ENCODE measurements around the gene CRISP1. TPM values are rescaled to one million over a fixed set of nuclear protein-coding genes. Genes with fewer than 3 reads are reported as not detected.

Gene CRISP1
- total and polyA plus RNA-seq, 2 of the 8 experiments (the other 6 are each of a cell fraction or from before 2014, with no cell fraction given): not detected

DNA sequence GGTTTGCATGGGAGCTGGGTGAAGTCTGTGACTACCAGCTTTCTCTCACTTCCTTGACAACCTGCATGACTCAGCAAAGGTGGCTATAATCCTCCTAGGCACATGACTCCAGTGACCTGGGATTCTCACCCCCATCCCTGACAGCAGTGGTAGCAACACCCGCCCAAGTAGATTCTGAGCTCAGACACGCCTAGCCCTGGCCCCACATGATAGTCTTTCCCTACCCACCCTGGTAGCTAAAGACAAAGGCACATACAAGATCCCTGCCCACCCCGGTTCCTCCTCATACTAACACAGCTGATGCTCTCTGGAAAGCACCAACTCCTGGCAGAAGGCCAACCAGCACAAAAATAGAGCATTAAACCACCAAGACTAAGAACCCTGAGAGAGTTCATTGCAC, 25.9 kb upstream of the CRISP1 start:
- DNase-seq (ENCODE audit: low read depth in 1 of 2, low spot score in 2 of 2) (no peak), FAIRE-seq (no peak)
- peaks cover 0 to 22% (median 3%) of the 10 kb centered on the region in 4 experiments; a peak in 4 of 7 replicates for H3K4me1 ChIP-seq (replicated peaks in 1 of 4; ENCODE audit: control insufficient read depth in 3 of 4, insufficient read depth in 4 of 4, low read length in 3 of 4)
- no peaks in the 10 kb centered on the region for H3K79me2 ChIP-seq (ENCODE audit: control insufficient read depth in 1 of 2, insufficient read depth in 2 of 2, low read length in 2 of 2)
- H3K9me3 ChIP-seq (ENCODE audit: insufficient read depth in 2 of 2, low read depth in 1 of 2, low read length in 1 of 2): peaks cover 0 to 2% of the 10 kb centered on the region in 2 experiments; a peak in 1 of 4 replicates
- H2BK12ac ChIP-seq (ENCODE audit: low read depth, low read length): no peak overlapping the region
- H2BK120ac ChIP-seq (replicated peaks; ENCODE audit: low read depth, low read length): no peak overlapping the region
- no peak overlapping the region for H3K14ac ChIP-seq (ENCODE audit: insufficient read length)
- H3K4me2 ChIP-seq (ENCODE audit: insufficient read depth in 1 of 2, low read depth in 2 of 2, low read length in 2 of 2): no peak overlapping the region
- no peak overlapping the region for H4K5ac ChIP-seq (ENCODE audit: insufficient read length, low read depth, low read length)
- H3K36me3 ChIP-seq (ENCODE audit: control insufficient read depth in 2 of 4, insufficient read depth in 4 of 4, low read length in 3 of 4): no peaks in the 10 kb centered on the region
- 95% methylated on average over 3 of the region's 3 CpGs; no CpG with 5 or more reads in 1 of the 2 experiments for WGBS, 2 experiments (ENCODE audit: extremely low coverage in 1 of 2, insufficient coverage in 1 of 2, insufficient read length in 1 of 2, insufficient replicate concordance in 2 of 2, low coverage in 1 of 2, low lambda C conversion rate in 2 of 2, missing lambda C conversion rate in 1 of 2)
- H3K27me3 ChIP-seq (replicated peaks in 1 of 4; ENCODE audit: control insufficient read depth in 3 of 4, extremely low read depth in 1 of 4, insufficient read depth in 3 of 4, low read length in 3 of 4): peaks cover 15 to 41% (median 32%) of the 10 kb centered on the region in 4 experiments
- H3K9ac ChIP-seq (replicated peaks in 1 of 4; ENCODE audit: extremely low read depth in 1 of 4, low read depth in 3 of 4, low read length in 3 of 4): no peak overlapping the region
- H2BK20ac ChIP-seq (ENCODE audit: low read length): no peak overlapping the region
- H3K4me3 ChIP-seq (ENCODE audit: extremely low read depth in 1 of 4, insufficient read depth in 2 of 4, low read depth in 3 of 4, low read length in 4 of 4): no peak overlapping the region
- H2AFZ ChIP-seq (ENCODE audit: low read length): no peak overlapping the region
- no peaks in the 10 kb centered on the region for H4K20me1 ChIP-seq (replicated peaks in 1 of 2; ENCODE audit: control insufficient read depth in 1 of 2, insufficient read depth in 2 of 2, low read length in 2 of 2)
- H3K23me2 ChIP-seq (ENCODE audit: low read depth, low read length): no peaks in the 10 kb centered on the region
- peak; percentile 37; the same call in 1 of the 2 replicates for TF ChIP-seq MAFK (IDR thresholded peaks at IDR 0.05; ENCODE audit: low read depth, low read length)
- TF ChIP-seq BACH1 (IDR thresholded peaks at IDR 0.05; ENCODE audit: low read length): peak; percentile 49; the same call in 1 of the 2 replicates
- no peak for TF ChIP-seq POLR2A (IDR thresholded peaks at IDR 0.05; ENCODE audit: control extremely low read depth in 1 of 2, low read depth in 2 of 2, low read length in 2 of 2)
- no peak for TF ChIP-seq CEBPB (IDR thresholded peaks at IDR 0.05; ENCODE audit: low read depth, low read length)
- H3K18ac ChIP-seq (ENCODE audit: extremely low read depth, low read length): no peak overlapping the region; the same call in 1 of the 2 replicates
- H4K91ac ChIP-seq (replicated peaks; ENCODE audit: insufficient read length, low read length): no peak overlapping the region
- no peak overlapping the region; the same call in 1 of the 2 replicates for H4K8ac ChIP-seq (ENCODE audit: extremely low read depth, insufficient read depth, low read length)
- no peak overlapping the region for H3K56ac ChIP-seq (replicated peaks; ENCODE audit: insufficient read length, low read depth, low read length)
- POLR2A ChIA-PET (ENCODE audit: partially characterized antibody): interaction anchor here (0.7 to 1.5 kb wide), 2 partner anchors 12 to 17 kb away, joined by 3 to 5 read pairs; no protein-coding TSS in a partner anchor
- H3K27ac ChIP-seq (ENCODE audit: low read depth, low read length): no peak overlapping the region
- no peaks in the 10 kb centered on the region for H3K79me1 ChIP-seq (ENCODE audit: low read depth, low read length)
- CTCF ChIA-PET (ENCODE audit: partially characterized antibody): interaction anchor here (0.6 to 2.8 kb wide), 8 partner anchors 14 to 534 kb away, joined by 3 to 15 read pairs (median 4); partner anchors contain the start of gene C6orf141
- H3K4ac ChIP-seq (replicated peaks; ENCODE audit: insufficient read length, low read depth, low read length): no peak overlapping the region
- no peak overlapping the region for H3K23ac ChIP-seq (ENCODE audit: insufficient read length)
- no peak overlapping the region for H2AK5ac ChIP-seq (ENCODE audit: low read depth, low read length)
- no peak overlapping the region for H2BK5ac ChIP-seq (ENCODE audit: low read depth, low read length)
- peak overlapping the region; percentile 29; the same call in 1 of the 2 replicates for H2BK15ac ChIP-seq (ENCODE audit: low read length)

All from H1 (cell line).